IMR-90 (cell line): Measurements from ENCODE around the gene TENM4. TPM values are rescaled to one million over a fixed set of nuclear protein-coding genes. Genes with fewer than 3 reads are reported as not detected.
A peak's percentile ranks its signal among the peaks of the same experiment; 100 is the strongest.

Experiments
- ATAC-seq: fragments of 200-7000 bp; cut with Tn5 transposase; 2 replicates; pipeline ENCODE4 v1.9.1; 2020; ENCODE audit warnings: low read depth, mild to moderate bottlenecking, moderate library complexity
- BruUV-seq: library from RNA; stranded (reverse); fragments of 400-500 nt; replicated peaks from 2 replicates; lab custom pipeline; 2021; lab: Mats Ljungman, UMichigan
- CTCF ChIA-PET: fragments of 300-600 bp; formaldehyde crosslinking; extraction: SDS; loops from one replicate; lab custom pipeline; 2021; ENCODE audit warnings: antibody characterized with exemption; lab: Yijun Ruan, JAX
- POLR2A ChIA-PET: fragments of 300-600 bp; sonication (Branson Sonifier 250); formaldehyde crosslinking; loops from one replicate; lab custom pipeline; 2022; ENCODE audit warnings: antibody characterized with exemption; ENCODE audit not compliant: unreplicated experiment; lab: Charles Lee
- DNase-seq: peaks from one replicate; pipeline ENCODE4 v3.0.0; 2013
- H2AFZ ChIP-seq: replicated peaks from 2 replicates; pipeline ENCODE3; 2013; ENCODE audit warnings: low read length, mild to moderate bottlenecking; ENCODE audit not compliant: poor library complexity
- H2AK5ac ChIP-seq: 2 replicates; pipeline ENCODE4 v1.6.1; 2013; ENCODE audit warnings: low read depth, low read length, inconsistent platforms
- H2AK9ac ChIP-seq: replicated peaks from 2 replicates; pipeline ENCODE3; 2013; ENCODE audit warnings: mild to moderate bottlenecking, low read depth, low read length, moderate library complexity; ENCODE audit not compliant: poor library complexity
- H2BK120ac ChIP-seq: 2 replicates; pipeline ENCODE4 v1.6.1; 2013; ENCODE audit warnings: low read depth, low read length, inconsistent platforms
- H2BK15ac ChIP-seq: 3 replicates; pipeline ENCODE4 v1.6.1; 2013; ENCODE audit warnings: low read depth, low read length, inconsistent platforms
- H2BK20ac ChIP-seq: 2 replicates; pipeline ENCODE4 v1.6.1; 2013; ENCODE audit warnings: low read depth, mild to moderate bottlenecking, inconsistent platforms, low read length, moderate library complexity
- H2BK5ac ChIP-seq: 2 replicates; pipeline ENCODE4 v1.6.1; 2013; ENCODE audit warnings: mild to moderate bottlenecking, low read depth, low read length, inconsistent platforms; ENCODE audit not compliant: poor library complexity, severe bottlenecking
- H3K14ac ChIP-seq: replicated peaks from 2 replicates; pipeline ENCODE4 v1.6.1; 2013; ENCODE audit warnings: low read depth, low read length, inconsistent platforms
- H3K18ac ChIP-seq: 2 replicates; pipeline ENCODE4 v1.6.1; 2013; ENCODE audit warnings: low read depth, low read length, control low read depth
- H3K23ac ChIP-seq: 2 replicates; pipeline ENCODE4 v1.6.1; 2013; ENCODE audit warnings: low read depth, low read length, inconsistent platforms
- H3K27ac ChIP-seq: 2 replicates; pipeline ENCODE4 v1.5.1; 2013; ENCODE audit warnings: mild to moderate bottlenecking, control low read depth, low read length; ENCODE audit not compliant: insufficient read depth
- H3K27me3 ChIP-seq: 2 replicates; pipeline ENCODE4 v1.6.1; 2013; ENCODE audit warnings: low read length; ENCODE audit not compliant: control insufficient read depth, insufficient read depth
- H3K36me3 ChIP-seq: 2 replicates; pipeline ENCODE4 v1.6.1; 2013; ENCODE audit warnings: low read length, mixed read lengths; ENCODE audit not compliant: control insufficient read depth, insufficient read depth
- H3K4ac ChIP-seq: 2 replicates; pipeline ENCODE4 v1.6.1; 2013; ENCODE audit warnings: low read depth, low read length, inconsistent platforms
- H3K4me1 ChIP-seq: 2 replicates; pipeline ENCODE4 v1.6.1; 2013; ENCODE audit warnings: low read length, mixed read lengths; ENCODE audit not compliant: control insufficient read depth, insufficient read depth
- H3K4me2 ChIP-seq: 2 replicates; pipeline ENCODE4 v1.6.1; 2013; ENCODE audit warnings: low read depth, mild to moderate bottlenecking, control low read depth, low read length, moderate library complexity
- H3K4me3 ChIP-seq: 2 replicates; pipeline ENCODE4 v1.5.1; 2013; ENCODE audit warnings: low read depth, mild to moderate bottlenecking, control low read depth, low read length, moderate library complexity; ENCODE audit not compliant: insufficient read depth
- H3K56ac ChIP-seq: 2 replicates; pipeline ENCODE4 v1.6.1; 2013; ENCODE audit warnings: low read length, inconsistent platforms; ENCODE audit not compliant: insufficient read depth; ENCODE audit errors: extremely low read depth
- H3K79me1 ChIP-seq, 2 experiments: 2 replicates each; pipeline ENCODE4 v1.6.1; 2013; ENCODE audit warnings: low read length in 2 of 2, inconsistent platforms in 1 of 2, low read depth in 1 of 2
- H3K9ac ChIP-seq: 2 replicates; pipeline ENCODE4 v1.6.1; 2013; ENCODE audit warnings: low read depth, low read length, control low read depth
- H3K9me1 ChIP-seq: 2 replicates; pipeline ENCODE4 v1.6.1; 2013; ENCODE audit warnings: low read length, inconsistent platforms; ENCODE audit not compliant: insufficient read depth
- H3K9me3 ChIP-seq: 2 replicates; pipeline ENCODE4 v1.6.1; 2013; ENCODE audit warnings: low read length; ENCODE audit not compliant: control insufficient read depth, insufficient read depth
- H4K20me1 ChIP-seq: 2 replicates; pipeline ENCODE4 v1.6.1; 2013; ENCODE audit warnings: low read length, inconsistent platforms; ENCODE audit not compliant: insufficient read depth
- H4K5ac ChIP-seq: 2 replicates; pipeline ENCODE4 v1.6.1; 2013; ENCODE audit warnings: mild to moderate bottlenecking, low read depth, low read length, control low read depth
- H4K8ac ChIP-seq, 2 experiments: 2 replicates each; pipeline ENCODE4 v1.6.1; 2013; ENCODE audit warnings: low read depth in 2 of 2, low read length in 2 of 2, control low read depth in 1 of 2, inconsistent platforms in 1 of 2
- H4K91ac ChIP-seq: 2 replicates; pipeline ENCODE4 v1.6.1; 2013; ENCODE audit warnings: low read depth, low read length, inconsistent platforms; ENCODE audit not compliant: insufficient read depth
- BHLHE40 ChIP-seq: fragments of 150-350 bp; IDR thresholded peaks from 2 replicates; pipeline ENCODE4 v1.6.1; 2016; ENCODE audit warnings: mild to moderate bottlenecking, low read depth, low read length
- NFE2L2 ChIP-seq: fragments of 150-350 bp; IDR thresholded peaks from 2 replicates; pipeline ENCODE4 v1.6.1; 2016; ENCODE audit warnings: low read depth, mild to moderate bottlenecking, low read length
- WGBS, 2 experiments: methylation state at CpG; one replicate each; pipeline versions ENCODE4 v1.1.5 to v1.1.7; 2013; ENCODE audit warnings: missing lambda C conversion rate in 2 of 2; ENCODE audit not compliant: insufficient read length in 1 of 2; ENCODE audit errors: extremely low coverage in 2 of 2; 5-methylcytosine and 5-hydroxymethylcytosine counted together
- dilution Hi-C: fragments of 300-500 bp; cut with HindIII; formaldehyde crosslinking; loops from one replicate; pipeline ENCODE4 v1.14.3; 2018; ENCODE audit warnings: low sequenced_read_pairs; ENCODE audit not compliant: unreplicated experiment
- in situ Hi-C: fragments of 300-500 bp; cut with MboI; formaldehyde crosslinking; loops from 3 replicates; pipeline ENCODE4 v1.14.3; 2019; ENCODE audit warnings: low sequenced_read_pairs, inconsistent platforms, mixed read lengths
- intact Hi-C: fragments of 100-400 bp; cut with micrococcal nuclease; formaldehyde crosslinking; loops from 2 replicates; pipeline ENCODE4 v1.10.0; 2022
- polyA plus RNA-seq, 3 experiments: library from polyadenylated mRNA; depleted of rRNA; stranded (reverse); fragments of >200 nt; gene quantifications; 2 replicates each; pipeline ENCODE4 v1.2.3, GENCODE V29; 2012; ENCODE audit warnings: low replicate concordance in 1 of 3
- total RNA-seq: library from RNA; depleted of rRNA; stranded (reverse); fragments of >200 nt; gene quantifications from 2 replicates; pipeline ENCODE4 v1.2.3, GENCODE V29; 2012

TENM4 gene
- total and polyA plus RNA-seq, 2 of the 4 experiments (the other 2 are of a cell fraction) = 7.4 to 9.0 TPM

- H4K8ac ChIP-seq = no peak overlapping the region; a peak in 1 of 4 replicates
- H3K23ac ChIP-seq = no peak overlapping the region
- WGBS, 2 experiments = 68% methylated on average over 4 of the region's 13 CpGs; no CpG with 5 or more reads in 1 of the 2 experiments
- H3K4me3 ChIP-seq = no peak overlapping the region
- H3K36me3 ChIP-seq = no peaks in the 10 kb centered on the region
- no peaks in the 10 kb centered on the region for H3K79me1 ChIP-seq
- no peak overlapping the region for H2AFZ ChIP-seq
- H3K27ac ChIP-seq = no peak overlapping the region
- BruUV-seq = no TSS peak
- no peak overlapping the region for H2BK5ac ChIP-seq
- H3K9me3 ChIP-seq = no peaks in the 10 kb centered on the region
- H3K9me1 ChIP-seq = no peaks in the 10 kb centered on the region; the same call in 1 of the 2 replicates
- no peaks in the 10 kb centered on the region for H4K20me1 ChIP-seq
- 0 out of 2 replicates have a peak overlapping the region, but pooled peaks have one; percentile 10 for H2AK5ac ChIP-seq
- no peak overlapping the region for H2AK9ac ChIP-seq
- ChIA-PET POLR2A (interaction anchor here (0.6 kb wide), 1 partner anchor 419 kb away, joined by 7 read pairs; no protein-coding TSS in a partner anchor), CTCF (interaction anchor here (1.1 kb wide), 1 partner anchor 64 kb away, joined by 3 read pairs; no protein-coding TSS in a partner anchor)
- DNase-seq (peak; percentile 5), ATAC-seq (no peak)
- H4K91ac ChIP-seq = no peak overlapping the region
- no peak overlapping the region for H2BK20ac ChIP-seq
- H2BK15ac ChIP-seq = no peak overlapping the region
- H3K14ac ChIP-seq = no peak overlapping the region
- H3K56ac ChIP-seq = no peak overlapping the region
- no peak overlapping the region for H3K18ac ChIP-seq
- no peak overlapping the region for H3K4ac ChIP-seq
- in situ Hi-C loops (loop anchor here (10.0 kb wide), 1 partner anchor 444 kb away; no protein-coding TSS in a partner anchor), dilution Hi-C loops (no loop called here), intact Hi-C loops (no loop called here)
- TF ChIP-seq NFE2L2 (no peak), BHLHE40 (no peak)
- no peak overlapping the region for H3K4me2 ChIP-seq
- no peaks in the 10 kb centered on the region for H3K27me3 ChIP-seq
- no peak overlapping the region for H3K9ac ChIP-seq
- no peak overlapping the region for H2BK120ac ChIP-seq
- H4K5ac ChIP-seq = no peak overlapping the region
- peaks cover 3% of the 10 kb centered on the region; the same call in 1 of the 2 replicates for H3K4me1 ChIP-seq
Measured at GRCh38 chr11:78651136-78651775, 789.6 kb downstream of the TENM4 start.
